Regular cardiac myocyte (primary cell): ENCODE measurements around the gene BOD1. TPM values are rescaled to one million over a fixed set of nuclear protein-coding genes. Genes with fewer than 3 reads are reported as not detected.

Source experiments
- total RNA-seq: library from RNA; depleted of rRNA; stranded (reverse); fragments of >200 nt; gene quantifications from 2 replicates; pipeline ENCODE4 v1.2.3, GENCODE V29; 2014

BOD1 gene
- 76.9 and 79.5 TPM in 2 replicates for total RNA-seq

GRCh38 chr5:173616577-173617118, at the start of gene BOD1:
BOD1 (minus strand) TSS chr5:173616650; CDS start chr5:173616436, 214 bp downstream.

